K562 (cell line): ENCODE measurements around the gene THBS1. TPM values are rescaled to one million over a fixed set of nuclear protein-coding genes. Genes with fewer than 3 reads are reported as not detected.

ENCODE experiments used
- ATAC-seq: fragments of 200-7000 bp; cut with Tn5 transposase; 3 replicates; pipeline ENCODE4 v1.9.1; 2020; ENCODE audit warnings: moderate library complexity
- BruUV-seq: library from RNA; stranded (reverse); fragments of 400-500 nt; replicated peaks from 2 replicates; lab custom pipeline; 2021; lab: Mats Ljungman, UMichigan
- CTCF ChIA-PET: fragments of 300-600 bp; formaldehyde crosslinking; extraction: SDS; loops from one replicate; lab custom pipeline; 2021; ENCODE audit warnings: low intra/inter-chr PET ratio; lab: Yijun Ruan, JAX
- POLR2A ChIA-PET: fragments of 300-600, 350-650 bp; sonication (Branson Sonifier 250); formaldehyde crosslinking; extraction: SDS; loops from one replicate; lab custom pipeline; 2021; ENCODE audit warnings: antibody characterized with exemption, inconsistent platforms; lab: Yijun Ruan, JAX
- DNase-seq, 4 experiments: peaks; one replicate each; pipeline versions ENCODE4 v3.0.0 to v3.0.0-alpha.2; 2011 to 2018; ENCODE audit warnings: low spot score in 3 of 4, mixed read lengths in 3 of 4; ENCODE audit errors: extremely low read depth in 1 of 4
- FAIRE-seq: peaks from 2 replicates; lab custom pipeline; 2011; peaks lifted over from hg19 to GRCh38; lab: Jason Lieb, UNC
- H2AFZ ChIP-seq: 2 replicates; pipeline ENCODE4 v1.6.0; 2011; ENCODE audit warnings: low read depth, low read length, control low read depth, inconsistent platforms
- H3K27ac ChIP-seq: fragments of 200-600 bp; 3 replicates; pipeline ENCODE4 v1.8.0; 2011; ENCODE audit warnings: low read depth, mild to moderate bottlenecking, control low read depth, inconsistent platforms, low read length, moderate library complexity, mixed read lengths; ENCODE audit errors: extremely low read depth
- H3K27me3 ChIP-seq, 2 experiments: fragments of 300-600 bp in 1 of 2; 2 replicates in 1 of 2; 3 replicates in 1 of 2; pipeline versions ENCODE4 v1.6.0 to v1.8.0; 2011; ENCODE audit warnings: inconsistent platforms in 2 of 2, low read length in 2 of 2, mild to moderate bottlenecking in 1 of 2, mixed read lengths in 1 of 2, moderate library complexity in 1 of 2; ENCODE audit not compliant: control insufficient read depth in 2 of 2, insufficient read depth in 2 of 2
- H3K36me3 ChIP-seq: fragments of 300-600 bp; 3 replicates; pipeline ENCODE4 v1.8.0; 2011; ENCODE audit warnings: mild to moderate bottlenecking, low read length, inconsistent platforms; ENCODE audit not compliant: control insufficient read depth, insufficient read depth
- H3K4me1 ChIP-seq, 2 experiments: fragments of 200-600 bp in 1 of 2; replicated peaks in 1 of 2; 2 replicates in 1 of 2; 3 replicates in 1 of 2; pipeline versions ENCODE4 v1.5.1 to v1.8.0; 2011; ENCODE audit warnings: inconsistent platforms in 2 of 2, low read length in 2 of 2, mild to moderate bottlenecking in 1 of 2, mixed read lengths in 1 of 2, moderate library complexity in 1 of 2; ENCODE audit not compliant: control insufficient read depth in 2 of 2, insufficient read depth in 2 of 2
- H3K4me2 ChIP-seq: 2 replicates; pipeline ENCODE4 v1.6.1; 2011; ENCODE audit warnings: low read length, control low read depth, inconsistent platforms, mixed read lengths; ENCODE audit not compliant: insufficient read depth
- H3K4me3 ChIP-seq: fragments of 200-600 bp; sonication (generic), shearing (Covaris generic); 2 replicates; pipeline ENCODE4 v1.5.1; 2016; ENCODE audit warnings: control low read depth, inconsistent platforms
- H3K79me2 ChIP-seq: fragments of 200-600 bp; 3 replicates; pipeline ENCODE4 v1.8.0; 2011; ENCODE audit warnings: low read length, inconsistent platforms; ENCODE audit not compliant: control insufficient read depth, insufficient read depth
- H3K9ac ChIP-seq, 2 experiments: 2 replicates each; pipeline versions ENCODE4 v1.6.0 to v1.6.1; 2011; ENCODE audit warnings: low read depth in 2 of 2, low read length in 2 of 2, control low read depth in 1 of 2, inconsistent platforms in 1 of 2, mild to moderate bottlenecking in 1 of 2, mixed read lengths in 1 of 2; ENCODE audit not compliant: insufficient read depth in 1 of 2
- H3K9me1 ChIP-seq: one replicate; pipeline ENCODE4 v1.6.0; 2011; ENCODE audit warnings: inconsistent platforms, mild to moderate bottlenecking, low read length, moderate library complexity; ENCODE audit not compliant: control insufficient read depth, insufficient read depth
- H3K9me3 ChIP-seq: replicated peaks from 2 replicates; pipeline ENCODE4 v1.5.1; 2011; ENCODE audit warnings: low read depth, low read length, inconsistent platforms; ENCODE audit not compliant: control insufficient read depth, insufficient read depth
- H4K20me1 ChIP-seq: replicated peaks from 2 replicates; pipeline ENCODE4 v1.6.1; 2011; ENCODE audit warnings: low read length, inconsistent platforms, mixed read lengths; ENCODE audit not compliant: control insufficient read depth, insufficient read depth
- BMI1 ChIP-seq: fragments of 150-350 bp; IDR thresholded peaks from 2 replicates; pipeline ENCODE4 v1.6.1; 2014; ENCODE audit warnings: low read length
- C11orf30 ChIP-seq: fragments of 450-650 bp; IDR thresholded peaks from 2 replicates; pipeline ENCODE4 v1.6.1; 2016; ENCODE audit warnings: low read depth, mild to moderate bottlenecking
- CBX3 ChIP-seq, 2 experiments: IDR thresholded peaks; 1 replicate in 1 of 2; 2 replicates in 1 of 2; pipeline ENCODE4 v1.6.1; 2012; ENCODE audit warnings: inconsistent platforms in 2 of 2, low read length in 2 of 2, borderline replicate concordance in 1 of 2, control low read depth in 1 of 2
- EP400 ChIP-seq: fragments of 450-650 bp; IDR thresholded peaks from 2 replicates; pipeline ENCODE4 v1.6.1; 2017; ENCODE audit warnings: antibody characterized with exemption, mild to moderate bottlenecking, moderate library complexity
- PHB2 ChIP-seq: fragments of 450-650 bp; IDR thresholded peaks from 2 replicates; pipeline ENCODE4 v1.6.1; 2017; ENCODE audit warnings: low read depth
- XRCC3 ChIP-seq: fragments of 450-650 bp; IDR thresholded peaks from 2 replicates; pipeline ENCODE4 v1.6.1; 2017; ENCODE audit warnings: mild to moderate bottlenecking, moderate library complexity
- ZNF347 ChIP-seq: fragments of 450-650 bp; formaldehyde crosslinking; IDR thresholded peaks from 2 replicates; pipeline ENCODE4 v1.4.0; 2020; ENCODE audit warnings: low read depth, mild to moderate bottlenecking, moderate library complexity
- ZNF354B ChIP-seq: fragments of 250-450 bp; sonication (Bioruptor Pico); IDR thresholded peaks from 2 replicates; pipeline ENCODE4 v1.4.0; 2020
- ZNF583 ChIP-seq: fragments of 250-450 bp; sonication (Bioruptor Pico); IDR thresholded peaks from 2 replicates; pipeline ENCODE4 v1.4.0; 2020
- ZNF584 ChIP-seq: fragments of 200-800 bp; sonication (Bioruptor generic); IDR thresholded peaks from 2 replicates; pipeline ENCODE4 v1.6.1; 2016; ENCODE audit warnings: low read depth, mild to moderate bottlenecking, missing genetic modification characterization, missing compliant biosample characterization
- ZNF764 ChIP-seq: fragments of 250-450 bp; sonication (Bioruptor Pico); IDR thresholded peaks from 2 replicates; pipeline ENCODE4 v1.4.0; 2020; ENCODE audit warnings: low read depth, mild to moderate bottlenecking, moderate library complexity
- WGBS: fragments of 100-300 bp; shearing (Covaris generic); methylation state at CpG from one replicate; pipeline ENCODE4 v1.1.6; 2016; ENCODE audit warnings: low coverage, mixed read lengths; ENCODE audit not compliant: insufficient coverage; ENCODE audit errors: missing lambda C conversion rate; 5-methylcytosine and 5-hydroxymethylcytosine counted together
- in situ Hi-C: fragments of 300-500 bp; cut with MboI; formaldehyde crosslinking; loops from 4 replicates; pipeline ENCODE4 v1.15.0; 2018; ENCODE audit warnings: inconsistent platforms, mixed read lengths
- intact Hi-C: fragments of 100-400 bp; cut with micrococcal nuclease; formaldehyde crosslinking; loops from 2 replicates; pipeline ENCODE4 v1.14.2; 2022
- polyA plus RNA-seq, 8 experiments: library from polyadenylated mRNA; depleted of rRNA in 4 of 8; stranded (reverse) in 5 of 8; unstranded in 3 of 8; fragments of >200 nt; fragmentation: Nextera tagmentation in 2 of 8; fragmentation: Illumina TruSeq in 1 of 8; extraction: Ambion mirVana in 2 of 8; extraction: Trizol in 1 of 8; gene quantifications; 2 replicates each; pipeline versions ENCODE4 v1.2.1 to v1.2.3, GENCODE V29; 2011 to 2014; ENCODE audit warnings: inconsistent platforms in 1 of 8, missing spikeins in 1 of 8
- total RNA-seq, 7 experiments: library from RNA; depleted of rRNA in 6 of 7; stranded (reverse); fragments of >200 nt in 6 of 7; fragmentation: Illumina TruSeq in 2 of 7; extraction: Trizol in 2 of 7; gene quantifications; 2 replicates each; pipeline versions ENCODE4 v1.2.1 to v1.2.3, GENCODE V29; 2011 to 2021; ENCODE audit warnings: low replicate concordance in 1 of 7

Gene THBS1
- total and polyA plus RNA-seq, 9 of the 15 experiments (the other 6 are each of a cell fraction or from before 2014, with no cell fraction given), result 0.04 to 1.3 (median 0.40) TPM

GRCh38 chr15:39589193-39589814 lies 8.4 kb downstream of the THBS1 start:
- FAIRE-seq, result no peak
- POLR2A ChIA-PET, result interaction anchor here (0.6 kb wide), 2 partner anchors 216 to 397 kb away, joined by 3 read pairs; no protein-coding TSS in a partner anchor

More at GRCh38 chr15:39589193-39589814, 8.4 kb downstream of the THBS1 start:
- intact Hi-C loops, result loop anchor here (10.0 kb wide), 2 partner anchors 195 to 885 kb away; no protein-coding TSS in a partner anchor
- DNase-seq, result no peak
- Histone ChIP-seq H3K27me3 (peaks cover 39 to 65% of the 10 kb centered on the region in 2 experiments), H2AFZ (no peak overlapping the region), H4K20me1 (no peaks in the 10 kb centered on the region), H3K9ac (no peak overlapping the region), H3K9me1 (no peaks in the 10 kb centered on the region), H3K36me3 (no peaks in the 10 kb centered on the region), H3K4me1 (no peaks in the 10 kb centered on the region; a peak in 1 of 5 replicates), H3K4me3 (no peak overlapping the region), H3K79me2 (no peaks in the 10 kb centered on the region), H3K27ac (no peak overlapping the region), H3K9me3 (no peaks in the 10 kb centered on the region), H3K4me2 (no peak overlapping the region)
- CTCF ChIA-PET, result interaction anchor here (0.7 kb wide), 1 partner anchor 1212 kb away, joined by 3 read pairs; no protein-coding TSS in a partner anchor
- in situ Hi-C loops, result loop anchor here (25.0 kb wide), 1 partner anchor 777 kb away; no protein-coding TSS in a partner anchor
- no peak for ATAC-seq
- no TSS peak for BruUV-seq
- 1% methylated on average over 14 of the region's 14 CpGs for WGBS
- no peak for TF ChIP-seq XRCC3
- TF ChIP-seq EP400, result no peak
- TF ChIP-seq C11orf30, result no peak
- TF ChIP-seq BMI1, result no peak
- TF ChIP-seq CBX3 (IDR thresholded peaks at IDR 0.05; ENCODE audit: borderline replicate concordance in 1 of 2, low read length in 2 of 2), result no peak
- no peak for TF ChIP-seq ZNF583 (CRISPR knock-in tag)
- no peak for TF ChIP-seq ZNF347 (CRISPR knock-in tag)
- TF ChIP-seq PHB2, result no peak
- no peak for TF ChIP-seq ZNF764 (CRISPR knock-in tag)
- no peak for TF ChIP-seq ZNF584 (CRISPR knock-in tag)
- TF ChIP-seq ZNF354B (CRISPR knock-in tag), result no peak
